GM19452 (cell line): Measurements from ENCODE around the gene FIBCD1.

ENCODE experiments used
- ATAC-seq: cut with Tn5 transposase; IDR thresholded peaks from one replicate; pipeline ENCODE4 v1.9.1; 2021; ENCODE audit not compliant: unreplicated experiment

The FIBCD1 gene

GRCh38 chr9:130862747-130863146, 76.3 kb downstream of the FIBCD1 start:
- no peak for ATAC-seq

GRCh38 chr9:130862217-130862616, 76.8 kb downstream of the FIBCD1 start:
- no peak for ATAC-seq

GRCh38 chr9:130861372-130862180, 77.5 kb downstream of the FIBCD1 start:
- no peak for ATAC-seq

- ATAC-seq, result no peak
Measured at GRCh38 chr9:130860458-130861316, 78.4 kb downstream of the FIBCD1 start.

GRCh38 chr9:130858739-130859705, 80.0 kb downstream of the FIBCD1 start:
- no peak for ATAC-seq

GRCh38 chr9:130857864-130858738, 80.9 kb downstream of the FIBCD1 start:
- ATAC-seq, result no peak

GRCh38 chr9:130856474-130856873, 82.6 kb downstream of the FIBCD1 start:
- ATAC-seq, result no peak

- no peak for ATAC-seq
Measured at GRCh38 chr9:130854835-130855234, 84.2 kb downstream of the FIBCD1 start.

- no peak for ATAC-seq
Measured at GRCh38 chr9:130854092-130854491, 85.0 kb downstream of the FIBCD1 start.

GRCh38 chr9:130852801-130853200, 86.2 kb downstream of the FIBCD1 start:
- no peak for ATAC-seq
